Spleen (tissue), 11 donors: ENCODE results near the gene ANKFN1. TPM values are rescaled to one million over a fixed set of nuclear protein-coding genes. Genes with fewer than 3 reads are reported as not detected.

Experiments used
- DNase-seq: peaks from one replicate; pipeline ENCODE4 v3.0.0-alpha.2; 2020
- H3K27ac ChIP-seq, 8 donors: fragments of 200-600 bp; sonication (generic) in 7 of 8; 1 replicate in 4 of 8; 2 replicates in 4 of 8; pipeline versions ENCODE4 v1.5.0 to v1.8.0; 2016 to 2021; ENCODE audit warnings: inconsistent platforms in 4 of 8, mild to moderate bottlenecking in 4 of 8, moderate library complexity in 1 of 8
- H3K27me3 ChIP-seq, 7 donors: fragments of 200-600 bp; sonication (generic) in 6 of 7; replicated peaks in 1 of 7; 1 replicate in 4 of 7; 2 replicates in 3 of 7; pipeline versions ENCODE4 v1.5.0 to v1.8.0; 2016 to 2021; ENCODE audit warnings: inconsistent platforms in 3 of 7, mild to moderate bottlenecking in 1 of 7
- H3K36me3 ChIP-seq, 6 donors: fragments of 200-600 bp; sonication (generic) in 5 of 6; 1 replicate in 4 of 6; 2 replicates in 2 of 6; pipeline versions ENCODE4 v1.5.0 to v1.8.0; 2016 to 2021; ENCODE audit warnings: inconsistent platforms in 2 of 6
- H3K4me1 ChIP-seq, 6 donors: fragments of 200-600 bp; sonication (generic) in 5 of 6; 1 replicate in 3 of 6; 2 replicates in 3 of 6; pipeline versions ENCODE4 v1.5.0 to v1.8.0; 2016 to 2021; ENCODE audit warnings: inconsistent platforms in 3 of 6
- H3K4me3 ChIP-seq, 8 donors: fragments of 200-600 bp; sonication (generic) in 7 of 8; 1 replicate in 4 of 8; 2 replicates in 4 of 8; pipeline versions ENCODE4 v1.5.0 to v1.8.0; 2016 to 2021; ENCODE audit warnings: inconsistent platforms in 4 of 8, mild to moderate bottlenecking in 4 of 8, moderate library complexity in 2 of 8
- H3K9me3 ChIP-seq, 8 donors: fragments of 200-600 bp; sonication (generic) in 7 of 8; 1 replicate in 4 of 8; 2 replicates in 4 of 8; pipeline versions ENCODE4 v1.5.0 to v1.8.0; 2016 to 2021; ENCODE audit warnings: inconsistent platforms in 4 of 8
- CTCF ChIP-seq, 11 experiments: fragments of 200-600 bp in 7 of 11; fragments of 450-650 bp in 4 of 11; sonication (generic) in 4 of 11; IDR thresholded peaks in 8 of 11; conservative IDR thresholded peaks in 3 of 11; 1 replicate in 7 of 11; 2 replicates in 4 of 11; pipeline versions ENCODE4 v1.4.0 to v1.8.0; 2016 to 2021; ENCODE audit warnings: antibody characterized with exemption in 11 of 11, inconsistent platforms in 4 of 11, mild to moderate bottlenecking in 1 of 11
- POLR2A ChIP-seq, 3 donors: fragments of 450-650 bp; IDR thresholded peaks; one replicate each; pipeline ENCODE4 v1.5.1; 2017; ENCODE audit warnings: antibody characterized with exemption in 3 of 3, mild to moderate bottlenecking in 1 of 3
- POLR2AphosphoS5 ChIP-seq, 3 donors: sonication (generic); formaldehyde crosslinking; IDR thresholded peaks; one replicate each; pipeline ENCODE4 v1.5.1; 2017; ENCODE audit warnings: antibody characterized with exemption in 3 of 3
- WGBS, 5 donors: extraction: QIAGEN DNeasy Blood & Tissue Kit in 3 of 5; methylation state at CpG; one replicate each; pipeline versions ENCODE4 v1.1.5 to v1.1.7; 2013 to 2018; 5-methylcytosine and 5-hydroxymethylcytosine counted together
- intact Hi-C: fragments of 100-400 bp; cut with DNase I; formaldehyde crosslinking; loops from one replicate; pipeline ENCODE4 v1.15.0; 2023; ENCODE audit warnings: low total_unique reads
- polyA plus RNA-seq, 3 donors: library from polyadenylated mRNA; stranded (reverse); fragments of 200-250 nt; gene quantifications; one replicate each; pipeline ENCODE4 v1.2.1, GENCODE V29; 2013
- total RNA-seq, 7 donors: library from RNA; depleted of rRNA in 3 of 7; stranded (reverse); fragments of >200 nt in 3 of 7; fragmentation: NEBNext Ultra II Directional in 4 of 7; extraction: Animal tissue kit (Norgen Biotek cat#: 25700) in 4 of 7; gene quantifications; one replicate each; pipeline versions ENCODE4 v1.1.0 to v1.2.1, GENCODE V29; 2016 to 2021
- donor health status: healthy with polysubstance abuse.
- donor health status: DM: no; HTN: no; CAD: no; lungs with moderate emphysema.
- donor health status: DM: no; HTN: no; CAD: no.
- donor health status: Bipolar disorder and iron deficiency.
- donor health status: healthy.
- donor health status: DM: no; HTN: no; CAD: no.
- donor health status: DM: yes; HTN: yes; CAD: no.

Gene ANKFN1
- total and polyA plus RNA-seq, 10 donors, result 0.19 to 0.58 TPM; not detected in 8

- no peaks in the 10 kb centered on the region for H3K4me1 ChIP-seq
- WGBS, 5 donors, result 89 to 93% (median 90%) methylated on average over 5 of the region's 5 CpGs
- intact Hi-C loops, result no loop called here
Observed at GRCh38 chr17:56416682-56417351, 263.5 kb downstream of the ANKFN1 start.

GRCh38 chr17:56424005-56424404 lies 270.7 kb downstream of the ANKFN1 start:
- DNase-seq, result no peak
- Histone ChIP-seq H3K36me3 (no peaks in the 10 kb centered on the region), H3K4me3 (no peak overlapping the region), H3K4me1 (no peaks in the 10 kb centered on the region), H3K27me3 (peaks cover 0 to 4% (median 0%) of the 10 kb centered on the region in 7 donors), H3K27ac (no peak overlapping the region), H3K9me3 (no peaks in the 10 kb centered on the region)
- WGBS, 5 donors, result 80 to 87% (median 83%) methylated on average over 2 of the region's 2 CpGs
- intact Hi-C loops, result no loop called here
- no peak for TF ChIP-seq POLR2AphosphoS5 (IDR thresholded peaks at IDR 0.05)
- TF ChIP-seq CTCF (IDR thresholded peaks at IDR 0.05 in 8 of 11, conservative IDR thresholded peaks at IDR 0.05 in 3 of 11), result no peak
- TF ChIP-seq POLR2A (IDR thresholded peaks at IDR 0.05), result no peak

More at GRCh38 chr17:56416682-56417351, 263.5 kb downstream of the ANKFN1 start:
- H3K36me3 ChIP-seq, result no peaks in the 10 kb centered on the region
- H3K27me3 ChIP-seq, result no peaks in the 10 kb centered on the region
- no peak for TF ChIP-seq CTCF (IDR thresholded peaks at IDR 0.05 in 8 of 11, conservative IDR thresholded peaks at IDR 0.05 in 3 of 11)
- TF ChIP-seq POLR2A (IDR thresholded peaks at IDR 0.05), result no peak
- no peak for TF ChIP-seq POLR2AphosphoS5 (IDR thresholded peaks at IDR 0.05)
- H3K27ac ChIP-seq, result no peak overlapping the region
- DNase-seq, result no peak
- peaks cover 0 to 19% (median 10%) of the 10 kb centered on the region in 8 donors for H3K9me3 ChIP-seq
- H3K4me3 ChIP-seq, result no peak overlapping the region

GRCh38 chr17:56424543-56425044 lies 271.3 kb downstream of the ANKFN1 start:
- no peaks in the 10 kb centered on the region for H3K9me3 ChIP-seq
- TF ChIP-seq CTCF (IDR thresholded peaks at IDR 0.05 in 8 of 11, conservative IDR thresholded peaks at IDR 0.05 in 3 of 11) (no peak), POLR2AphosphoS5 (IDR thresholded peaks at IDR 0.05) (no peak), POLR2A (IDR thresholded peaks at IDR 0.05) (no peak)
- H3K27me3 ChIP-seq, result peaks cover 0 to 4% (median 0%) of the 10 kb centered on the region in 7 donors
- H3K27ac ChIP-seq, result no peak overlapping the region
- H3K4me1 ChIP-seq, result no peaks in the 10 kb centered on the region
- intact Hi-C loops, result no loop called here
- 68 to 77% (median 73%) methylated on average over 2 of the region's 2 CpGs for WGBS, 5 donors
- no peaks in the 10 kb centered on the region for H3K36me3 ChIP-seq
- no peak for DNase-seq
- no peak overlapping the region for H3K4me3 ChIP-seq

GRCh38 chr17:56425483-56425882 lies 272.2 kb downstream of the ANKFN1 start:
- no peak for DNase-seq
- H3K4me3 ChIP-seq, result no peak overlapping the region
- no peaks in the 10 kb centered on the region for H3K9me3 ChIP-seq
- H3K36me3 ChIP-seq, result no peaks in the 10 kb centered on the region
- H3K27ac ChIP-seq, result no peak overlapping the region
- H3K27me3 ChIP-seq, result peaks cover 0 to 4% (median 0%) of the 10 kb centered on the region in 7 donors
- TF ChIP-seq POLR2A (IDR thresholded peaks at IDR 0.05), result no peak
- no peaks in the 10 kb centered on the region for H3K4me1 ChIP-seq
- intact Hi-C loops, result no loop called here
- 87 to 98% (median 89%) methylated on average over 4 of the region's 4 CpGs for WGBS, 5 donors
